Measurements from ENCODE around the gene WNT9A.
"Not testable (repeated sequence)": the region's sequence is repeated elsewhere in the genome, so short reads cannot be mapped to it uniquely, and the experiment has no call there.

WNT9A gene

GRCh38 chr1:227910511-227911153 lies 37.1 kb downstream of the WNT9A start:
- no peak for DNase-seq (ENCODE audit: low read depth in 3 of 3)

GRCh38 chr1:227909923-227910328 lies 37.8 kb downstream of the WNT9A start:
- DNase-seq (ENCODE audit: low read depth in 3 of 3) = not testable (repeated sequence)

GRCh38 chr1:227909188-227909587 lies 38.5 kb downstream of the WNT9A start:
- no peak for DNase-seq (ENCODE audit: low read depth in 3 of 3)

- no peak for DNase-seq (ENCODE audit: low read depth in 3 of 3)
These were observed 39.4 kb downstream of the WNT9A start for GRCh38 chr1:227908359-227908758.

- no peak for DNase-seq (ENCODE audit: low read depth in 3 of 3)
These were observed 40.2 kb downstream of the WNT9A start for GRCh38 chr1:227907439-227908015.

GRCh38 chr1:227906550-227907071 lies 41.1 kb downstream of the WNT9A start:
- no peak for DNase-seq (ENCODE audit: low read depth in 3 of 3)

- DNase-seq (ENCODE audit: low read depth in 3 of 3) = no peak
These were observed 41.9 kb downstream of the WNT9A start for GRCh38 chr1:227905573-227906487.

GRCh38 chr1:227904541-227905335 lies 43.0 kb downstream of the WNT9A start:
- no peak for DNase-seq (ENCODE audit: low read depth in 3 of 3)

GRCh38 chr1:227903614-227904501 lies 43.9 kb downstream of the WNT9A start:
- no peak for DNase-seq (ENCODE audit: low read depth in 3 of 3)

GRCh38 chr1:227903061-227903521 lies 44.6 kb downstream of the WNT9A start:
- no peak for DNase-seq (ENCODE audit: low read depth in 3 of 3)

- DNase-seq (ENCODE audit: low read depth in 3 of 3) = no peak
These were observed 45.1 kb downstream of the WNT9A start for GRCh38 chr1:227902641-227902990.

GRCh38 chr1:227901906-227902640 lies 45.7 kb downstream of the WNT9A start:
- no peak for DNase-seq (ENCODE audit: low read depth in 3 of 3)

- no peak for DNase-seq (ENCODE audit: low read depth in 3 of 3)
These were observed 46.4 kb downstream of the WNT9A start for GRCh38 chr1:227901239-227901905.

GRCh38 chr1:227900571-227901051 lies 47.1 kb downstream of the WNT9A start:
- DNase-seq (ENCODE audit: low read depth in 3 of 3) = no peak

GRCh38 chr1:227899820-227900449 lies 47.8 kb downstream of the WNT9A start:
- no peak for DNase-seq (ENCODE audit: low read depth in 3 of 3)

GRCh38 chr1:227899141-227899819 lies 48.5 kb downstream of the WNT9A start:
- DNase-seq (ENCODE audit: low read depth in 3 of 3) = no peak

GRCh38 chr1:227898502-227899140 lies 49.1 kb downstream of the WNT9A start:
- no peak for DNase-seq (ENCODE audit: low read depth in 3 of 3)
